ENCODE data around the gene LMX1A.

LMX1A gene

DNA sequence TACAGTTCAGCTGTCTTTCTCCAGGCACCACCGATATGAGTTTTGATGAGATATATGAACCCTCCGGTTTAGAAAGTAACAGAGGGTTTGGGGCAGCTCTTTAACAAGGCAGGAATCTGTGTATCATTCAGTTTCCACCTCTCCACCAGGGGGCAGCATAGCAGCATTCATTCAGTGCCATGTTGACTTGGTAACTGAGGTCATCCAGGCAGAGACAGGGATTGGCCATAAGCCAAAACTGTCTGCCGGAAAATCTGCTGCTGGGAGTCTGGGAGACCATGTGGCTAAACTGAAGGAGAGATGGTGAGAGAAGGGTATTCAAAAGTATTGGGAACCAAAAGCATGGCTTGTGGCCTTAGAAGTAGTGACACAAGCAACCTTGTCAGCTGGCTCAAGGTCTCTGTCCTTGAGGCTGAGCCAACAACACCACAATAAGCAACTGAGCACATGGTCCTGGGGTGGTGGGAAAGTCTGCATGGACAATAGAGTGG lies 98.5 kb downstream of the LMX1A start:
- FAIRE-seq: no peak

DNA sequence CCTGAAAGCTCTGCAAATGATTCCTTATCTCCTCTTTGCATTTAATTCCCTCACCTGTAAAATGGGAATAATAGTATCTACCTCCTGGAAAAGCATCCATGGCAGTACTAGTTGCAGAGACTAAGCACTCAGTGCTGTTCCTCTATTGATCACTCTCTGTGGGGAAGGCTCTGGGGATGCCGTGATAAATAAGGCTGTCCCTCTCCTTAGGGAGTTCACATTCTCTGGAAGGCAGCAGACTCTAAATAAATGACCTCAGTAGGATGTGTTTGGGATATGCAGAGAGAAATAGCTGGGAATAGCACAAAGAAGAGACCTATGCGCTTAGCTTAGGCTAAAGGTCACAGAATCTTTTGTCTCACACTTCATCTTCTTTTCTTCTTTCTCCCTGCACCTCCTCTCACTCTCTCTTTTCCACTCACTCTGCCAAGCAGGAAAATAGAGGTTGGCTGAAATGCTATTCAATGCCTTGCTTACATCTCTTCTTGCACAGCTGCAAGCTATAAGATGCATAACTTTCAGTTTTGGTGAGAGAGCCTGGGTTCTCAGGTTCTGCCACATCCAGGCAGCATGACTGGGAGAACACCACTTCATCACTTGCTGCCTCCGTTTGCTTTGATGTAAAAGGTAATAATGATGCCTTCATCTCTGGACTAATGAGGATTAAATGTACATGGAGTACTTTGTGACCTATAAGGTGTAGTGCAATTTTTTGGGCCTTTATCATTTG lies 101.5 kb downstream of the LMX1A start:
- no peak for FAIRE-seq

DNA sequence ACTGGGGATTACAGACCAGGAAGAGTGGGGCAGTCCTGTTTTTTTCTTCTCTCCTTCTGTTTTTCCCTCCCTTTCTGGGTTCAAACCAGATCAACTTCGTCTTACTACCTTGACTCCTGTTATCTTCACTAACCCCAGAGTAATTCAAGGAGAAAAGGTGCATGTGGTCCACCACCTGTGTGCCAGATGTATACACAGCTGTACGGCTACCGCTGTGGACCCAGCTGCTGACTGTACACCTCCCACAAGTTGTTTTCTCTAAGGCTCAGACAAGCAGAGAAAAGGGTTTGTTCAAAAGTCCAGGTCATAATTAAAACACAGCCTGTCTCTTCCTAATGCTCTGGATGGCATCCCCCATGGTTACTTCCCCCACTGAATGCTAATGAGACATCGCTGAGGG lies 102.1 kb downstream of the LMX1A start:
- FAIRE-seq: no peak

DNA sequence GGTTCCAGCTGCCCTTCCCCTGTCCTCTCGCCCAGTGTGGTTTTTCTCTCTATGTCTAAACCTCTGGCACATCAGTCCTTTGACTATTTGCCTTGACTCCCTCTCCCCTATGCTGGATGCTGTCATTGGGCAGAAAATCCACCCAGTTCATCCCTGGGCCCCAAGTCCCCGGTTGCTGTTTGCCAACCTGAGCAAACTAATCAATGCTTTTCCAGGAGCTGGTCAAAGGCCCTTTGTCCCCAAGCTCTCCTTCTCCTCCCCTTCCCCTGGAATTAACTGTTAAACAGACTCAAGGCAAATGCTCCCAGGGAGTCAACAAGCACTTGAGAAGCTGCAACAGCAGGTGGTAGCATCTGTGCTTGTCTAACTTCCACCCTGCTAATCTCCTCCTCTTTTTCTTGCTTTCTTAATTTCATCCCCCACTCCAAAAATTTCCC lies 102.7 kb downstream of the LMX1A start:
- FAIRE-seq: no peak

DNA sequence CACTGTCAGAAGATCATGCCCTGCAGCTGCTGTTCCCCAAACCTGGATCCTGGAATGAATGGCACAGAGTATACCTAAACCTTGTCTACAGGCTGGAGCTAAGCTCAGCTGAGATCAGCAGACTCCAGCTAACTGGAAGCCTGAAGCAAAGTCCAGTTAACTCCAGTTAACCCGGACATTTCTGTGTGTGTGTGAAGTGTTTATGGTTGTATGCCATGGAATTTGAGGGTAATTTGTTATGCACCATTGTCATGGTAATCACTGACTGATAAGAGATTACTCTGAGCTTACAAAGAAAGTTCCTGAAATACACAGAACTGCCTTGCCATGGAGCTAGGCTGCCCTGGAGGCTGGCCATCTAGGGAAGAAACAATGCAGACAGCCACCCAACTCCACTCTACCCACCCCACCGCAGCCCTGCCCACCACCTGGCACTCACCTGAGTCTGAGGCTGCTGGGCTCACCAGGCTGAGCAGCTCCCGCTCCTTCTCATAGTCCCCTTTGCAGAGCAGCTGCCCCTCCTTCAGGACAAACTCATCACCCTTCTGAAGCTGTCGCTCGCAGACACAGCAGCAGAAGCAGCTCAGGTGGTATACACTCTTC lies 107.4 kb downstream of the LMX1A start:
- FAIRE-seq: no peak

DNA sequence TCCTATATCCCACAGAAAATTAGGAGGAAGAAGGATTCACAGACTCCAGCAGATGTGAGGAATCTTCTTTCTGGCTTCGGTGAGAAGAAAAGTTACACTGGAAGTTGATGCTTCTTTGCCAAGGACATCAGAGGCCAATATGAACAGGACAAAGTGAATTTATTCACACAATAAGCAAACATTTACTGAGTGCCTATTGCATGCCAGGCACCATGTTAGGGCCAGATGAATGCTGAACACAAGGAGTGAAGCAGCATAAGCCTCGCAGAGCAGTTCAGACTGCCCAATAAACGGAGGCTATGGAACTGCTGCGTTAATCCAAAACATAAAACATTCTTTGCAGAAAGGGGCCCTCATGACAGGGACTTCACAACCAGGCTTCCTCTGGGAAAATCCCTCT lies 114.6 kb downstream of the LMX1A start:
- no peak for FAIRE-seq

DNA sequence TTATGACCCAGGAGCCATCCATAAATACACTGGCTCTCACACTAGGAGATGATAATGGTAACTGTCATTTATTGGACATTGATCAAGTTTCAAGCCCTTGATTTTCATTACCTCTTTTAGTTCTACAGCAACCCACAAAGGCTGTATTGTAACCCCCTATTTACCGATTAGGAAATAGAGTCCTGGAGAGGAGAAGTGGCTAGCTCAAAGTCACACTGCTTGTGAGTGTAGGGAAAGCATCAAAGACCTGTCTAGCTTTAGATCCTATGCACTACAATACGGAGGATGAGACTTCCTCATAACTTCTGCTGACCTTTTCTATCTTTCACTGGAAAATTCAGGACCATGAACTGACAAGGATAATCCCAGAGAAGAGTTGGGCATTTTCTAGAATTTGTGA lies 115.2 kb downstream of the LMX1A start:
- no peak for FAIRE-seq

DNA sequence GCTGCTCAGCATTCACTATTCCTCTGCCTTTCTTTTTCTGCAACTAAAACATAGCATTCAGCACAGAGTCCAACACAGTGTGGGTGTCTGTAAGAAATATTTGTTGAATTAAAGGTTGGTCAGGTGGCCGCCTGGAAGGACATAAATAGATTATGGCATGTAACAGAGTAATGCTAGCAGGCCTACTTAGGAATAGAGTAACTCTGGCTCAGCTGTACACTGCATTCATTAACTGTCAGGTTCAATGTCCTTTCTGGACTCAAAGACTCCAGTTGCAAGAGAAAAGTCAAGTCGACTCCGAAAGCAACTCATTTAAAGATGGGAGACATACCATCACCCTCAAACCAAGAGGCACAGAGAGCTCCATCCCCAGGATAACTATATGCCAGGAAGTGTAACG lies 116.0 kb downstream of the LMX1A start:
- no peak for FAIRE-seq

DNA sequence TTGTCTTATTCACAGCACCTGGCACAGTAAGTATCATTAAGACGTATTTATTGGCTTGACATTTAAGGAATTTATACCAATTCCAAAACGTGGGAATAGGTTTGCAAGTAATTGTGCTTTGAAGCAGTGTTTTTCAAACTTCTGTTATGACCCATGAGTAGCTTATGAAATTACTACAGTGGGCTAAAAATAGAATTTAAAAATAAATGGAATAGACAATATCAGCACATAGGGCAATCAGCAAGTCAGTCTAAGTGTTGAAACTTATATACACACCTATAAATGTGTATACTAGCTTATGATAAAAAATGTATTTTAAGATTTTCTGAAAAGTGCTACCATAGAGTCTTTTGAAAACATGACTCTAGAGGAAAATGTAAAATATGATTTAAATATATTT lies 116.6 kb downstream of the LMX1A start:
- no peak for FAIRE-seq

DNA sequence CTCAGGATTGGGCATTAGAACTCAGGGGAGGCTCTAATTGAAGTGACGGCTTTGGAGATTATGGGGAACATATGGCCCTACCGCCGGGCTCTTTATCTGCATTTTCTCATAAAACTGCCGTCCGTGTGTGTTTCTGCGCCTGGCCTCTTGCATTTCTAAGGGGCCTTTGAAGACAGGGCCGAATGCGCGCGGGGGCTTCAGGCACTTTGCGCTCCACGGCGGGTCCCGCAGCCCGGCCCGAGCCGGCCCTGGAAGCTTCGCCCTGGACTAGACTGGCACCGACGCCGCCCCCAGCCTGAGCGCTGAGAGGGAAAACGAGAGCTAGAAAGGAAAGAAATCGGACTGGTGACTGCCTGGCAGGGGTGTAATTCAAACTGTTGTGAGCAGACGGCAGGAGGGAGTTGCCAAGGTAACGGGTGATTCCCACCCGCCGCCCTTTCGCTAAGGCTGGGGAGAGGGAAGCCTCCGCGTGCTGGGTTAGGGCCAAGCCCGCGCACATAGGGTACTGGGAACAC lies 120.7 kb downstream of the LMX1A start:
- FAIRE-seq: no peak

DNA sequence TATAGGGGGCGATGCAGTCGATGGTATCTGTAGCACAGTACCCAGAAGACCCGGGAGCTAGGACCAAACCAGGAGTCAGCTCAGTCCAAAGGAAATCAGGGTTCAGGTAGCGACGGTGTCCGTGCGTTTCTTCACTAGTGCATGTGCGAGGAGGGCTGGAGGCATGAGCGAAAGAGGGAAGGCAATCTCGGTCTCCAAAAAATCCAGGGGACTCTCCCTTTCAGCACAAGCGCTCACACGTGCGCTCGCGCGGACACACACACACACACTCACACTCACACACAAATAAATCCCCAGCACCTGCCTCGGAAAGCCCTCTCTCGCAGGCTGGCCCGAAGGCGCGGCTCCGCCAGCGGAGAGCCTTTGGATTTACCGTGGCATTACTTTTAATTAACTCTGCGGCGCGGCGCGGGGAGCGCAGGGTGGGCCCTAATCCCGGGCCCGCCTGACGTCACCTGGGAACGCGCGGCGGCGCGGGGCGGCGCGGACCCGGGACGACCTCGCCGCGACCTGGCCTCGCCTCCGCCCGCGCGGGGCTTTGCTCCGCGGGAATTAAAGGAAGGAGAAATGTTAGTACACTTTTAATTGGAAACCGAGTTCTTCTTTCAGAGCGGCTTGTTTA lies 121.2 kb downstream of the LMX1A start:
- FAIRE-seq: no peak

DNA sequence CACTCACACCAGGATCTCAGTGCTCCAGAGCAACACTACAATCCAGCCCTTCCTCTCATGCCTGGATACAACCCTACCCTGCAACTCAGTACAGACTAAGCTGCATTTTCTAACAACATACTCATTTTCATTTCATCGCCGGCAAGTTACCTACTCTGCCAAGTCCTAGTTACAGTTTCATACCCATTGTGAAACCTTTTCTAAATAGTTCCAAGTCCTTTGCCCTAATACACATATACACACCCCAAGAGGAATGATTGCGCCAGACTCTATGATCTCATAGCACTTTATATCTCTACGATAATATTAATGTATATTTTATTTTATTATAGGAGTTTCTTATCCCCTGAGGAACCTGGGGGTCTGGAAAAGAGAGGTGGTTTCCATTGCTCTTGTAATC lies 122.4 kb downstream of the LMX1A start:
- no peak for FAIRE-seq

DNA sequence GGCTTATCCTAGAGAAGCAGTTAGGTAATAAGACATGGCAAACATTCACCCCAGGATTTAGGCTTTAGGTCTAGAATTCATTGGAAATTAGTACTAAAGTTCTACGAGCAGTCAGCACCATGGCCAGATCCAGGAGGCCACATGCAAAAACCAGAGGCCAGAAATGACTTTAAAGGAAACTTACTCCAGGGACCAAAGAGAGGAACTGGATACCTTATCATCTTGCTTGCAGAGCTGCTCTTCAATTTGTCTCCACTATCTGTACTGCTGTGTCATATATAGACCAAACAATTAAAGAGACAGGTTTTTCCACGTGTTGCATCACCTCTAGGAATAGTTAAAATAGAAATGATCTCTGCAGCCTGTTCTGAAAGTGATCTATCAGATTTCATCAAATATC lies 127.8 kb downstream of the LMX1A start:
- no peak for FAIRE-seq

DNA sequence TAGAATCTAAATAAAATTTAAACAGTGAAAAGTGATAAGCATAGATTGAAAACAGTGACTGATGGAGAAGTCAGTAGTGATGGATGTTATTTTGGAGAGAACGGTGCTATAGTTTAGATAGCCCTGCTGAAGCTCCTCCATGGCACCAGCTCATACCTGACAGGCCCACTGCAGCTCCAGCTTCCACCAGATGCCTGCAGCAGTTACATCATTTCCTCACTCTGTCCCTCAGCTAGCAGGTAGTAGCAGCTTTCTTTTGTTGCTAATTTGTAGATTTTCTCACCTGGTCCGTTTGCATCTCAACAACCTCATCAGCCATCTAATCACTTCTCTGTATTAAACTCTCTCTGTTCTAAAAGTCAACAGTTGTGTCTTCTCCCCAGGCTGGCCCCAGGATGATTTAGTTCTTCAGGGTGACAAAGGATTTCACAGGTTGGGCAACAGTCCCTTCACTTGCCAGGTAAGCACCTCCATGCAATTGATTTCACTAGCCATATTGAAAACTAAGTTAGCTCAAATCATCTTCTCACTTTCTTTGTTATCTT lies 128.3 kb downstream of the LMX1A start:
- FAIRE-seq: no peak

DNA sequence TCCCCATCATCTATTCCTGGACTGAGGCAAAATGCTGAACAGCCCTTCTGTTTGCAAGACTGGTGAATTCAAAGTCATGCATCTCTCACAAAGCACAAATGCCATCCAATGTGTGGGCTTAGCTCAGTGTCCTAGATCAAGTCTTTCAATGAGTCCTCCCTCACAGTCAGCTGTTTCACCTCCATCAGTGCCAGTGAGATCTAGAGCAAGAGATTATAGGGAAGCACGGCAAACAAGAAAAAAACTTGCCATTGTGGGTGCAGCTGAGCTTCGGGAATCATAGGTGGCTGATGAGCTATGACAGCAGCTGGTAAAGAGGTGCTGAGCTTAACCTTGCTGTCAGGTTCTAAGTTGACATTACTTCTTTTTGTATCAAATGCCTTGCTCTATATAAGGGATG lies 130.2 kb downstream of the LMX1A start:
- no peak for FAIRE-seq

DNA sequence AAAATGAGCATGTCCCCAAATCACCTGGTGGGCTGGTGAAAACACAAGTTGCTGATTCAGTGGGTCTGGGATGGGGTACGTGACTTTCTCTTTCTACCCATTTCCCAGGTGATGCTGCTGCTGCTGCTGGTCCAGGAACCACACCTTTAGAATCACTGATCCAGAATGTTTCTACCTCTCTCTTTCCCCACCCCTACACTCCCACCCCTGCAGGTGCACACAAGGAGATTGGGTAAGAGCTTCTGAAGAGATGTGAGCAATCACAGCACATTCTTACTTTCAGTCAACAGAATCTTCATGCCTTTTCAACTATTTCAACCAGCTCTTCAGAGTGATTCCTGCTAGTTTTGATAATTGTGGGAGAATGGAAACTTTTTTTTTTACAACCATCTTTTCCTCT lies 130.9 kb downstream of the LMX1A start:
- no peak for FAIRE-seq

DNA sequence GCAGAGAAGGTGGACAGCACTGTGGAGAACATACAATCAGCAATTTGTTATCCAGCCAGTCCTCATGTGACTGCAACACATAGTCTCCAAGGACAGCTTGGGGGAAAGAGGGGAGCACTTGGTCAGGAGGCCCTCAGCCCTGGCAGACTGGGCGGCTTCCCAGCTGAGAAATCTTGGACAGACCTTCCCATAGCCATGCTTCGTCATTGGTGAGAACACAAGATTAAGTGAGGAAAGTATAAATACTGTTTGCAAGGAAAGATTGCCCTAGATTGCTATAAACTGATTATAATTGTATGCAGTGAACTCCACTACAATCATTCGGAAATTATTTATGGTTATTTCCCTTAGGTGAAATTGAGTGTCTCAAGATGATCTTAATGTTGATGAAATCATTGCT lies 131.5 kb downstream of the LMX1A start:
- FAIRE-seq: no peak

DNA sequence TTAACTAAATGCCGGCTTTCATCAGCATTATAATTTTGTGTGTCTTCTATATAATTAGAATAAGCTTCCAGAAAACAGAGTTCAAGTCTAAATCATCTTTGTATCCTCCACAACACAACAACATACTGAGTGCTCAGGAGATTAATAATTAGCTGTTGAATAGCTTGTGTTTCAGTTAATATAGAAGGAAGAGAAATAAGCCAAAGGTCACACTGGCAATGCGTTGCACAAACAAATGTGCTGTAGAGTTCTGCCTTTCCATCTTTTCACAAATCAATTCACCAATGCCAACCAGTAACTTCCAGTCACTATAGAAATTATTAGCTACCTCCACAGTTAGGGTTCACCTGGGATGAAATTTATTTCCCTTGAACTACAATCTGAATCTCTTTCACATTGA lies 132.0 kb downstream of the LMX1A start:
- FAIRE-seq: no peak

DNA sequence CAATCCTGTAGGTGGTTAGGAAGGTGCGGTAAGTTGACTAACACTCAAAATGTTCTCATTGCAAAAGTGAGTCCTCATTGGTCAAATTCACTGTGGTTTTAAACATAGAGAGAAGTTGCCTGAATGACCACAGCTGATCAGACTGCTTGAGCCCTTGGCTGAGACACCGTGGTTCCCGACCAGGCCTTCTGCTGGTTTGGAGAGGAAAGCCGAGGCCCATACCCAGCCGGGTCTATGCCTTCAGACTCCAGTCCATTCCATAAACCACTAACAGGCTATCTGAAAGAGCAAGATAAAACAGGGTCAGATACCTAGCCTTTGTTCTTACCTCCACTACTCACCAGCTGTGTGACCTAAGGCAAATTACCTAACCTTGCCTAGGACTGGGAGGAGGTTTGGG lies 133.9 kb downstream of the LMX1A start:
- no peak for FAIRE-seq

DNA sequence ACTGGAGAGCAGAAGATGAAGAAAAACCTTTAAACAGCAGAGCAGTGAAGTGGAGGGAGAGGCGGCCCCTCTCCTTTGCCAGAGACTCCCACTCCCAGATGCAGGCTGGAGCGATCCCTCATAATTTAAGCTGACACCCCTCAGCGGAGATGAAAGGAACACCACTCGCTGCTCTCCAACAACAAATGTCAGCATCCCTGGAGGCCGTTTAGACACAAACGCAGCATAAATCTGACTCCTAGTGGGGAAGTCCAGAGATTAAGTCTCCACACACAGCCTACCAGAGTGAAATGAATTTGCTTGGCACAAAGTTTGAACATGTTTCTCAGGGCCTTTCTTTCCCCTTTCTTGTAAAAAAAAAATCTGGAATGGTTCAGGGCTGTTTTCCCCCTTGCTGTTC lies 137.8 kb downstream of the LMX1A start:
- FAIRE-seq: no peak

DNA sequence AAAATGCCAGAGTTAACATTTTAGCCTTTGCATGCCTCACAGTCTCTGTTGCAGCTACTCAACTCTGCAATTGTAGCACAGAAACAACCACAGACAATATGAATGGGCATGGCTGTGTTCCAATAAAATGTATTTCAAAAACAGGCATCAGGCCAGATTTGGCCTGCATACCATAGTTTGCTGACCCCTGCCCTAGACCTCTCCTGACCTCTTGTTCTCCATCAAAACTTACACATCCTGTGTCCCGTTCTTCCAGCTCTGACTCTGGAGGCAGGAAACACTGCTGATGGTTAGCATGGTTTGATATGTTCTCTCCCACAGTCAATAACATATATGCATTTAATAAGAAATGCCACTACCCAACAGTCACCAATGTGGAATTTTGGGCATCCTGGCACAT lies 138.6 kb downstream of the LMX1A start:
- FAIRE-seq: no peak

DNA sequence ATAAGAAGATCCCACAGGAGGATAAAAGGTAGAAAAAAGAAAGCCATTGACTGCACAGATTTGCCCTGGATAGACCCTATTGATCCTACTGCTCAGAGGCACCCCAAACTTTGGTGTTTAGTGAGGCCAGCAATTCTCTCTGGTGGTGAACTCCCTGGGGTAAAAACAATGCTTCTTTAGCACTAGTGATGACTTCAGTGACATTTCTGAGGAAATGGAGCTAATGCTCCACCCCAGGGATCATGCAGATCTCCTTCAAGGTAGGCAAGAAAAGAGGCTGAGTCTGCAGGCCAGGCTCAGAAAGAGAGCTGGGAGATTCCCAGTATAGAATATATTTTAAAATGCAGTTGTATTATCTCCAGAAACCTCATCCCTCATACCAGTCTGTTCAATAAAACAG lies 140.3 kb downstream of the LMX1A start:
- no peak for FAIRE-seq

DNA sequence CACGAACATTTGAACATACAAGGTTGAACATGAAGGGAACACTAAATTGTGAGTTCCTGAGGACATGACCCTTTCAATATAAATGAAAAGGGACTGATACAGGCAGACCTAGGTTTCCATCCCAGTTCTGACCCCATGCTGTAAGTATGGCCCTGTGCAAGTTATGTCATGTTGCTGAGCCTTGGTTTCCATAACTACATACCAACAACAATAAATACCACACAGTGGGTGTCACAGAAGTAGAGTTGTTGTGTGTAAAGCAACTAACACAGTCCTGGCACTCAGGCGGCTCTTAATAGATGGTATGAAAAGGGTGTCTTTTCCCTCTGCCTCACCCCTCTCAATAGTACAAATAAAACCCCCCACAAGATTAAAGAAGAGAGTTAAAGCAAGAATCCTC lies 140.8 kb downstream of the LMX1A start:
- FAIRE-seq: no peak

DNA sequence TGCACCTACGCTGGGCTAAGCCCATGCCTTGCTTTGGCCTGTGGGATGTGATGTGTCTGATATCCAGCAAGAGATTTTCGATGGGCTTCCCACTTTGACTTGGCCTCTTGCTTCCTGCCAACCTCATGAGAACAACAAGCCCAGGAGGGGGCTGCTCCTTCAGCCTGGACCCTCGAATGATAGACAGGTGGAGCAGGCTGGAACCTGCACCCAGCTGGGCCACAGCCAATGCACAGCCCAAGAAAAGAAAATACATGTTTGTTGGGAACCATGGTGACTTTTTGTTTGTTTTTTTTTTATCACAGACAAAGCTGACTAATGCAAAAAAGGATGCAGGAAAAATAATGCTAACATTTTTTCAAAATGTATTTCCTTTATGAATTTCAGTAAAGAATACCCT lies 144.3 kb downstream of the LMX1A start:
- FAIRE-seq: no peak

Measured in A204.1 (cell line).